ENCODE results near the gene AANAT. TPM values are rescaled to one million over a fixed set of nuclear protein-coding genes. Genes with fewer than 3 reads are reported as not detected.

AANAT gene
- total and polyA plus RNA-seq, 7 experiments from 2014 or later, result not detected

DNA sequence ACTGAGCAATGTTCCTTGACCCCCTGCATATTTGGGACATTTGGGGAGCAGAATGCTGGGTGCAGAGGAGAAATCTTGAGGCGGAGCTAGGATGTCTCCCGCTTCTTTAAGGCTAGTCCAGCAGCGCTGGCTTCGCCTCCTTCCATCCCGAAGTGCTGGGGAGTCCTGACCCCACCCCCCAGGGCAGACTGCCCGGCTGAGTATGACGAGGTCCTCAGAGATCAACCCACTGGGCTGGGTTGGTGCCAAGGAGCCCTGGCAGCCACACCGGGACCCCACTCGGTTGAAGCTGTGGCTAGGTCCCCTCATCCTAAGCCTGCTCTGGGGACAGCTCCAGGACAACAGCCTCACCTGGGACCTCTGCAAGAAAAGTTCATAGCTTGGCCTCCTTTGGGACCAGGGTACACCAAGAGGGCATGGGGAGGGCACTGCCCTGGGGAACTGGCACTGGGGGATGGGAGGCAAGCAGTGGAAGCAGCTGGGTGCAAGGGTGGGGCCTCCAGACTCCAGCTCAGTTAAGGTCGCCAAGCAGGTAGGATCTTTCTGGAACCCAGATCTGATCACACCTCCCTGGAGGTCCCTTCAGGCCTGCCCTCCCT lies 22.8 kb downstream of the AANAT start:
- ChIA-PET CTCF (interaction anchor here (0.9 to 1.0 kb wide), 2 partner anchors 12 to 82 kb away, joined by 3 read pairs; no protein-coding TSS in a partner anchor), POLR2A (interaction anchor here (0.8 to 1.2 kb wide), 5 partner anchors 10 to 614 kb away, joined by 3 to 8 read pairs (median 4); partner anchors contain the start of gene RHBDF2)
- Histone ChIP-seq H3K27ac (ENCODE audit: low read depth, low read length) (no peak overlapping the region), H3K4me1 (ENCODE audit: control insufficient read depth in 2 of 2, insufficient read depth in 2 of 2, low read length in 2 of 2) (peaks cover 32 to 34% of the 10 kb centered on the region in 2 donors), H3K4me3 (ENCODE audit: low read length) (no peak overlapping the region), H3K27me3 (ENCODE audit: control insufficient read depth in 2 of 2, insufficient read depth in 2 of 2, low read length in 2 of 2) (no peaks in the 10 kb centered on the region), H3K36me3 (ENCODE audit: control insufficient read depth in 2 of 3, insufficient read depth in 3 of 3, low read length in 3 of 3) (peaks cover 0 to 4% (median 0%) of the 10 kb centered on the region in 3 experiments), H3K9me3 (ENCODE audit: control insufficient read depth in 2 of 3, low read length in 3 of 3) (no peaks in the 10 kb centered on the region)
- DNase-seq (no peak), ATAC-seq (no peak)
- intact Hi-C loops (cut with micrococcal nuclease), result loop anchor here in 1 of 2 donors (5.0 kb wide), 1 partner anchor 898 kb away; no protein-coding TSS in a partner anchor
- Mint-ChIP-seq H3K27ac (peak overlapping the region in 1 of 9 donors; percentile 99), H3K9me3 (no peaks in the 10 kb centered on the region), H3K4me1 (peaks cover 12 to 61% (median 29%) of the 10 kb centered on the region in 7 donors), H3K27me3 (no peaks in the 10 kb centered on the region), H3K36me3 (peaks cover 0 to 6% (median 0%) of the 10 kb centered on the region in 5 donors), H3K4me3 (peak overlapping the region in 1 of 10 donors; percentile 39)

GRCh38 chr17:76491271-76492122 lies 24.1 kb downstream of the AANAT start:
- H3K36me3 ChIP-seq (ENCODE audit: control insufficient read depth in 2 of 3, insufficient read depth in 3 of 3, low read length in 3 of 3), result peaks cover 0 to 4% (median 0%) of the 10 kb centered on the region in 3 experiments
- peak overlapping the region; percentile 64 to 92 (median 80) for H3K4me3 Mint-ChIP-seq
- CTCF ChIA-PET, result interaction anchor here (2.4 kb wide), 1 partner anchor 15 kb away, joined by 18 read pairs; no protein-coding TSS in a partner anchor
- H3K4me1 ChIP-seq (ENCODE audit: control insufficient read depth in 2 of 2, insufficient read depth in 2 of 2, low read length in 2 of 2), result peaks cover 32 to 39% of the 10 kb centered on the region in 2 donors
- peaks cover 0 to 6% (median 0%) of the 10 kb centered on the region in 5 donors for H3K36me3 Mint-ChIP-seq
- DNase-seq (peak in 1 of 9 donors; percentile 45), ATAC-seq (peak; percentile 30)
- no peaks in the 10 kb centered on the region for H3K9me3 ChIP-seq (ENCODE audit: control insufficient read depth in 2 of 3, low read length in 3 of 3)
- H3K4me3 ChIP-seq (ENCODE audit: low read length), result no peak overlapping the region
- H3K27me3 Mint-ChIP-seq, result no peaks in the 10 kb centered on the region
- peaks cover 12 to 62% (median 29%) of the 10 kb centered on the region in 7 donors for H3K4me1 Mint-ChIP-seq
- H3K27ac Mint-ChIP-seq, result peak overlapping the region in 8 of 9 donors; percentile 2 to 99 (median 74)
- no peaks in the 10 kb centered on the region for H3K27me3 ChIP-seq (ENCODE audit: control insufficient read depth in 2 of 2, insufficient read depth in 2 of 2, low read length in 2 of 2)
- POLR2A ChIA-PET, result interaction anchor here (1.0 to 2.2 kb wide), 3 partner anchors 11 to 17 kb away, joined by 4 to 19 read pairs (median 5); partner anchors contain the start of gene RHBDF2
- no peaks in the 10 kb centered on the region for H3K9me3 Mint-ChIP-seq
- no peak overlapping the region for H3K27ac ChIP-seq (ENCODE audit: low read depth, low read length)
- intact Hi-C loops (cut with micrococcal nuclease), result loop anchor here (1.0 to 5.0 kb wide), 5 partner anchors 10 to 899 kb away; partner anchors contain the start of genes AANAT (in 1 of the 2), RHBDF2 (in 1 of the 2) and UBE2O (in 1 of the 2)

- CTCF ChIA-PET, result interaction anchor here (0.7 to 2.4 kb wide), 3 partner anchors 14 to 39 kb away, joined by 4 to 18 read pairs (median 6); no protein-coding TSS in a partner anchor
- Histone ChIP-seq H3K4me3 (ENCODE audit: low read length) (peak overlapping the region; percentile 65), H3K9me3 (ENCODE audit: control insufficient read depth in 2 of 3, low read length in 3 of 3) (no peaks in the 10 kb centered on the region), H3K4me1 (ENCODE audit: control insufficient read depth in 2 of 2, insufficient read depth in 2 of 2, low read length in 2 of 2) (peaks cover 32 to 42% of the 10 kb centered on the region in 2 donors), H3K27ac (ENCODE audit: low read depth, low read length) (peak overlapping the region; percentile 0), H3K27me3 (ENCODE audit: control insufficient read depth in 2 of 2, insufficient read depth in 2 of 2, low read length in 2 of 2) (no peaks in the 10 kb centered on the region), H3K36me3 (ENCODE audit: control insufficient read depth in 2 of 3, insufficient read depth in 3 of 3, low read length in 3 of 3) (peaks cover 0 to 4% (median 0%) of the 10 kb centered on the region in 3 experiments)
- ATAC-seq (peak; percentile 28), DNase-seq (peak in 1 of 9 donors; percentile 35)
- Mint-ChIP-seq H3K4me3 (peak overlapping the region; percentile 72 to 92 (median 82)), H3K27ac (peak overlapping the region; percentile 44 to 99 (median 77)), H3K36me3 (peaks cover 0 to 6% (median 0%) of the 10 kb centered on the region in 5 donors), H3K27me3 (no peaks in the 10 kb centered on the region), H3K4me1 (peaks cover 12 to 71% (median 30%) of the 10 kb centered on the region in 7 donors), H3K9me3 (no peaks in the 10 kb centered on the region)
- intact Hi-C loops (cut with micrococcal nuclease), result loop anchor here (1.0 to 5.0 kb wide), 5 partner anchors 9 to 900 kb away; partner anchors contain the start of genes AANAT (in 1 of the 2), RHBDF2 (in 1 of the 2) and UBE2O (in 1 of the 2)
- POLR2A ChIA-PET, result interaction anchor here (1.0 to 2.2 kb wide), 7 partner anchors 10 to 23 kb away, joined by 3 to 19 read pairs (median 4); partner anchors contain the start of gene RHBDF2
These were observed 25.0 kb downstream of the AANAT start for GRCh38 chr17:76492123-76492988.

DNA sequence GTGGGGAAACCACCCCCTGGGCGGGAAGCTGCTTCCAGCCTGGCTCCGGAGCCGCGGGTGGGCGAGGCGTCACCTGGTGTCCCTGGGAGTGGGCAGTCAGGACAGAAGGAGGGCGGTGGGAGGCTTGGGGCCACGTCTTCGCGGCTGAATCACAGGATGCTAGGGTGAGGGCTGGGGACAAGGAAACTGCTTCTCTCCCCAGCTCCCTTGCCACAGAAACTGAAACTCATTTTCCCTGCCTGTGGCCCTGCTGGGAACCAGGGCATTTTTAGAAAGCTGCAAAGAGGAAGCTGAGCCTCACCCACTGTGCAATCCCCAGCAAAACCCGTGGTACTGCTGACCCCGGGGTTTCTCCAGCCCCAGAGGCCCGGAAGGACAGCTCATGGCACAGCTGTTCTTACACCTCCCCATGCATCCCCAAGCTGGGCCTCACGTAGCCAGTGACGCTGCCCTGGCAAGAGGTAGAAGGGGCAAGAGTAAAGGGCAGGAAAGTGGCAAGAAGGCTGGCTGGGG lies 25.6 kb downstream of the AANAT start:
- Histone ChIP-seq H3K36me3 (ENCODE audit: control insufficient read depth in 2 of 3, insufficient read depth in 3 of 3, low read length in 3 of 3) (no peaks in the 10 kb centered on the region), H3K27ac (ENCODE audit: low read depth, low read length) (peak overlapping the region; percentile 0), H3K27me3 (ENCODE audit: control insufficient read depth in 2 of 2, insufficient read depth in 2 of 2, low read length in 2 of 2) (no peaks in the 10 kb centered on the region), H3K9me3 (ENCODE audit: control insufficient read depth in 2 of 3, low read length in 3 of 3) (no peaks in the 10 kb centered on the region), H3K4me1 (ENCODE audit: control insufficient read depth in 2 of 2, insufficient read depth in 2 of 2, low read length in 2 of 2) (peaks cover 32 to 47% of the 10 kb centered on the region in 2 donors), H3K4me3 (ENCODE audit: low read length) (peak overlapping the region; percentile 65)
- H3K9me3 Mint-ChIP-seq, result no peaks in the 10 kb centered on the region
- H3K4me3 Mint-ChIP-seq, result peak overlapping the region; percentile 72 to 92 (median 82)
- DNase-seq (peak in 2 of 9 donors; percentile 22 to 70), ATAC-seq (peak; percentile 84)
- intact Hi-C loops (cut with micrococcal nuclease), result loop anchor here (1.0 to 5.0 kb wide), 5 partner anchors 8 to 901 kb away; partner anchors contain the start of genes AANAT (in 1 of the 2), RHBDF2 (in 1 of the 2) and UBE2O (in 1 of the 2)
- peaks cover 12 to 76% (median 32%) of the 10 kb centered on the region in 7 donors for H3K4me1 Mint-ChIP-seq
- peaks cover 0 to 6% (median 0%) of the 10 kb centered on the region in 5 donors for H3K36me3 Mint-ChIP-seq
- H3K27ac Mint-ChIP-seq, result peak overlapping the region; percentile 44 to 99 (median 76)
- POLR2A ChIA-PET, result interaction anchor here (0.6 to 2.2 kb wide), 8 partner anchors 9 to 185 kb away, joined by 3 to 19 read pairs (median 4); partner anchors contain the start of genes QRICH2 and RHBDF2
- H3K27me3 Mint-ChIP-seq, result no peaks in the 10 kb centered on the region
- CTCF ChIA-PET, result interaction anchor here (0.7 to 2.4 kb wide), 5 partner anchors 9 to 39 kb away, joined by 3 to 18 read pairs (median 6); no protein-coding TSS in a partner anchor

DNA sequence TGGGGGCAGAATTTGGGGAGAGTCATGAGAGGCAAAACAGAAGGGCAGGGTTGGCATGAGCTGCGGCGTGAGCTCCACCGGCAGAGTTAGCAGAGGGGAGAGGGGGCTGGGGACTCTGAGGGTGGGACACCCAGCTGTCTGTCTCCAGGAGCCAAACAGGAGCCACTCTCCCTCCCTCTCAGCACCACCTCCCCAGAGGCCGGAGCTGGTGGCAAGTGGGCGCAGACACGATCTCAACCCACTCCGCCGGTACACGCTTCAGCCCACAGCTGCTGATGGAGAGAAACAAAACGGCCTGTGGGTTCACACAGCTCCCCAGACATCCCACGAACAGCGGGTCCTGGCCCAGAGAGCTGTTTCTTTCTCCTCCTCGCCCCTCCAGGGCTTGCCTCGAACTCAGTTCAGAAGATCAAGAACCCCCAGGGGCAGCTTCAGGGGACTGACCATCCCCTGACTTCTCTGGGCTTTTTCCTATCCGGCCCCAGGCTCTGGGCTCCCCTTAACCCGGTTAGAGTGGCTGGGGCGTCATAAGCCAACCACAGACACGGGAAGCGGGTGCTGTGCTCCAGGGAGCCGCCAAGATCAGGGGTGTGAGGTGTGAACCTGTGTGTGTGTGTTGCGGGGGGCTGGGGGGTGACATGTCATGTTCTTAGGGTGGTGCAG lies 26.2 kb downstream of the AANAT start:
- ChIA-PET POLR2A (interaction anchor here (0.6 to 2.2 kb wide), 7 partner anchors 9 to 185 kb away, joined by 3 to 19 read pairs (median 3); partner anchors contain the start of genes QRICH2 and RHBDF2), CTCF (interaction anchor here (0.9 to 2.4 kb wide), 4 partner anchors 9 to 27 kb away, joined by 3 to 18 read pairs (median 6); no protein-coding TSS in a partner anchor)
- Histone ChIP-seq H3K4me3 (ENCODE audit: low read length) (peak overlapping the region; percentile 65), H3K36me3 (ENCODE audit: control insufficient read depth in 2 of 3, insufficient read depth in 3 of 3, low read length in 3 of 3) (no peaks in the 10 kb centered on the region), H3K27me3 (ENCODE audit: control insufficient read depth in 2 of 2, insufficient read depth in 2 of 2, low read length in 2 of 2) (no peaks in the 10 kb centered on the region), H3K9me3 (ENCODE audit: control insufficient read depth in 2 of 3, low read length in 3 of 3) (no peaks in the 10 kb centered on the region), H3K4me1 (ENCODE audit: control insufficient read depth in 2 of 2, insufficient read depth in 2 of 2, low read length in 2 of 2) (peaks cover 32 to 53% of the 10 kb centered on the region in 2 donors), H3K27ac (ENCODE audit: low read depth, low read length) (no peak overlapping the region)
- DNase-seq (peak in 1 of 9 donors; percentile 18), ATAC-seq (peak; percentile 37)
- intact Hi-C loops (cut with micrococcal nuclease), result loop anchor here (2.0 to 5.0 kb wide), 3 partner anchors 27 to 901 kb away; partner anchors contain the start of genes AANAT (in 1 of the 2) and UBE2O (in 1 of the 2)
- Mint-ChIP-seq H3K4me1 (peaks cover 16 to 80% (median 35%) of the 10 kb centered on the region in 7 donors), H3K36me3 (peaks cover 0 to 6% (median 0%) of the 10 kb centered on the region in 5 donors), H3K27ac (peak overlapping the region in 8 of 9 donors; percentile 44 to 99 (median 83)), H3K27me3 (no peaks in the 10 kb centered on the region), H3K4me3 (peak overlapping the region; percentile 72 to 92 (median 82)), H3K9me3 (no peaks in the 10 kb centered on the region)

Data from naive thymus-derived CD4-positive, alpha-beta T cell (primary cell).